GM19193 (cell line): Measurements from ENCODE around the gene SYNRG.
A peak's percentile ranks its signal among the peaks of the same experiment; 100 is the strongest.

ENCODE experiments used
- POLR2A ChIP-seq: IDR thresholded peaks from 4 replicates; pipeline ENCODE4 v1.6.1; 2011; ENCODE audit not compliant: insufficient read depth, insufficient read length; ENCODE audit errors: extremely low read depth

Gene SYNRG, protein sequence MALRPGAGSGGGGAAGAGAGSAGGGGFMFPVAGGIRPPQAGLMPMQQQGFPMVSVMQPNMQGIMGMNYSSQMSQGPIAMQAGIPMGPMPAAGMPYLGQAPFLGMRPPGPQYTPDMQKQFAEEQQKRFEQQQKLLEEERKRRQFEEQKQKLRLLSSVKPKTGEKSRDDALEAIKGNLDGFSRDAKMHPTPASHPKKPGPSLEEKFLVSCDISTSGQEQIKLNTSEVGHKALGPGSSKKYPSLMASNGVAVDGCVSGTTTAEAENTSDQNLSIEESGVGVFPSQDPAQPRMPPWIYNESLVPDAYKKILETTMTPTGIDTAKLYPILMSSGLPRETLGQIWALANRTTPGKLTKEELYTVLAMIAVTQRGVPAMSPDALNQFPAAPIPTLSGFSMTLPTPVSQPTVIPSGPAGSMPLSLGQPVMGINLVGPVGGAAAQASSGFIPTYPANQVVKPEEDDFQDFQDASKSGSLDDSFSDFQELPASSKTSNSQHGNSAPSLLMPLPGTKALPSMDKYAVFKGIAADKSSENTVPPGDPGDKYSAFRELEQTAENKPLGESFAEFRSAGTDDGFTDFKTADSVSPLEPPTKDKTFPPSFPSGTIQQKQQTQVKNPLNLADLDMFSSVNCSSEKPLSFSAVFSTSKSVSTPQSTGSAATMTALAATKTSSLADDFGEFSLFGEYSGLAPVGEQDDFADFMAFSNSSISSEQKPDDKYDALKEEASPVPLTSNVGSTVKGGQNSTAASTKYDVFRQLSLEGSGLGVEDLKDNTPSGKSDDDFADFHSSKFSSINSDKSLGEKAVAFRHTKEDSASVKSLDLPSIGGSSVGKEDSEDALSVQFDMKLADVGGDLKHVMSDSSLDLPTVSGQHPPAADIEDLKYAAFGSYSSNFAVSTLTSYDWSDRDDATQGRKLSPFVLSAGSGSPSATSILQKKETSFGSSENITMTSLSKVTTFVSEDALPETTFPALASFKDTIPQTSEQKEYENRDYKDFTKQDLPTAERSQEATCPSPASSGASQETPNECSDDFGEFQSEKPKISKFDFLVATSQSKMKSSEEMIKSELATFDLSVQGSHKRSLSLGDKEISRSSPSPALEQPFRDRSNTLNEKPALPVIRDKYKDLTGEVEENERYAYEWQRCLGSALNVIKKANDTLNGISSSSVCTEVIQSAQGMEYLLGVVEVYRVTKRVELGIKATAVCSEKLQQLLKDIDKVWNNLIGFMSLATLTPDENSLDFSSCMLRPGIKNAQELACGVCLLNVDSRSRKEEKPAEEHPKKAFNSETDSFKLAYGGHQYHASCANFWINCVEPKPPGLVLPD (N-terminal part only)

DNA sequence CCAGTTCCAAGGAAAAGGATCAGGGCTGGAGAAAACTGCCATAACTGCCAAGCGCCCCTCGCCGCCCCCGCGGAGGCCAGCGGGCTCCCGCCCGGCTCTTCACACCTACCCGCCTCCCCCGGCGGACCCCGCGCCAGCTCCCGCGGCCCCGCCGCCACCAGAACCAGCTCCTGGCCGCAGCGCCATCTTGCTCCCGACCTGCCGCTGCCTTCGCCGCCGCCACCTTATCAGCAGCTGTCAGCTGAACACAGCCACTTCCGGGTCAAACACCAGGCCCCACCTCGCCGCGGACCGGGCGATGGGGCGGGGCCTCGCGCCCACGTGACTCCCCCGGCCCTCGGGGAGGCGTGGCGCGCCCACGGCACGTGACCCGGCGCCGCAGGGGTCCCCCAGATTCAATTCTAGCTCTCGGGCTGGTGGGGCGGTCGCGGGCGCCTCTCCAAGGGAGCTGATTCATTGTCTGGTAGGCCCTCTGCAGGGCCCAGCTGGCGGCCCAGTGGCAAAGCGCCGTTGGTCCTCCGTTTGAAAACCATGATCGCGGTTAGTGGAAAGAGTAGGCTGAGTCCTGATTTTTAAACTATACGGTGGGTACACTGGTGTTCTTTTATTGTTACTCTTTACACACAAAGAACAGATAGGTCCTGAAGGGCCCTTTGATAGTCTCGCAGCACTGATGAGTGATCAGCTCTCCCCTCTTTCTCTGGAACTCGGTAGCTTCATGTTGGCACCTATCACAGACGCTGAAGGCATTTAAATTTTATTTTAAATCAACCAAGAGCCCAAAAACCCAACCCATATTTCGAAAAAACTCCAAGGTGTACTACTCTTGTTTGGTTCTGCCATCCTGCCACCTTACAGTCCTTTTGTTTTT lies at the start of gene SYNRG:
Gene SYNRG, minus strand, starts transcription at position 249 of the 871 bp plus-strand sequence. Its CDS starts 63 bp downstream, at position 186.
- TF ChIP-seq POLR2A, result peak; percentile 96

- no peak for TF ChIP-seq POLR2A
These were observed 48.0 kb upstream of the SYNRG start for GRCh38 chr17:37657202-37657601.

- TF ChIP-seq POLR2A, result no peak
These were observed 42.6 kb upstream of the SYNRG start for GRCh38 chr17:37651849-37652248.

DNA sequence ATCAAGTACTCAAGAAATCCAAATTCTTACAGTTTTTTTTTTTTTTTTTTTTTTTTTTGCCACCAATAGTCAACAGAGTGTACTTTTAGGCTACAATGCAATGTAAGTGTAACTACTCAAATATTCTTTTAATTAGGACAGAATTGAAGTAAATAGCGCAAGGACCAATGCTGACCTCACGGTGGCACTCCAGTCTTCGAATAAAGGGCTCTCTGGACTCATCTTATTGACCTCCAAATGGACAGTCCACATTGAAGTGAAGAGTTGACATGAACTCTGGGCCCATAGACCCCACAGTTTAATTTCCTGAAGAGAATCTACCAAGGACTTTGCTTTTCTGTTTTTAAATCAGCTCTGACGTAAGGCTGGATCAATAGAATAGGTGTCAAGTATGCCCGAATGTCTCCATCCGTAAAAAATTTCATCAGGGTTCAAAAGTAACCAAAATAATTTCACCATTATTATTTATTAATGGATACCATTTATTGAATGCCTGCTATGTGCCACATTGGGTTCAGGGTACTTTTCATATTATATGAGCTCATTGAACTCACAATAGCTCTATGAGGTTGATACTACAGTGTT lies 41.3 kb upstream of the SYNRG start:
- no peak for TF ChIP-seq POLR2A

GRCh38 chr17:37648555-37648954 lies 39.3 kb upstream of the SYNRG start:
- TF ChIP-seq POLR2A, result no peak

DNA sequence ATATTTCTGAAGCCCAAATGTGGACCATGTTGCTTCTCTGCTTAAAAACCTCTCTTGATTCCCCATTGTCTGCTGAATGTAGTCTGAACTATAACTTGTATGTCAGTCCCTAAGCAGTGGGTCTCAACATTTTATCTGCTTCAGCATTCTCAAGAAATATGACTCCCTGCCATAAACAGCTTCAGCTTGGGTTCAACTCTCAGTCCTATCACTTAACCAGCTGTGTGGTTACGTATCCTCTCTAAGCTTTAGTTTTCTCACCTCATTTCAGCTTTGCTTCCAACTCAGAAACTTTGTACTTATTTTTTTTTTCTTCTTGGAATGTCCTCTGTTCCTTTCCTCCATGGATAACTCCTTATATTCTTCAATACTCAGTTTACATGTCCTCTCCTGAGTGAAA lies 38.6 kb upstream of the SYNRG start:
- TF ChIP-seq POLR2A, result no peak

GRCh38 chr17:37643869-37644268 lies 34.7 kb upstream of the SYNRG start:
- TF ChIP-seq POLR2A, result no peak

DNA sequence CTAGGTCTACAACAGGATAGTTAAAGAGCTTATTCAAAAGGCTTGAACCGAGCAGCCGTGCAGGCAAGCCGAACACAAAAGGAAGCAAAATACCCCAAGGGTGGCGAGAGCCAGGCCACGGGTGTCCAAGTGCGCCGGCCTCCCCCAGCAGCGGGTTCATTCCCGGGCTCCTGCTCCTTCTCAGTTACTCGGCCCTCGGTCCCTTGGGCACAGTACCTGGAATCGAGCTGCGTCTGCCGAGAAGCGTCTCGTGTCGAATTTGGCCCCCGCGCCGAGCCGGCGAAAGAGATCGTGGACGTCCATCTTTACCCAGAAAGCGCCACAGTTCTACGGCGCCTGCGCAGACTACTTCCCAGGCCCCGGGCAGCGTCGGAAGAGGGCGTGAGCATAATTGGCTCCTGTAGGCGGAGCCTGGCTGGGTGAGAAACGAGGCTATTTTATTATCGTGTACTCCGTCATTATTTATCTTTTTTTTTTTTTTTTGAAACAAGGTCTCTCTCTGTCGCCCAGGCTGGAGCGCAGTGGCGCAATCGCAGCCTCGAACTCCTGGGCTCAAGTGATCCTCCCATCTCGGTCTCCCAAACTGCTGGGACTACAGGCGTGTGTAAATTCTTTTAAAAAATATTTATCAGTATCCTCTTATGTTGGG lies 34.0 kb upstream of the SYNRG start, which contains the start of gene DDX52:
Gene DDX52, minus strand, starts transcription at position 329 of the 649 bp plus-strand sequence. Its CDS starts 26 bp downstream, at position 303.
- peak; percentile 83 for TF ChIP-seq POLR2A

- no peak for TF ChIP-seq POLR2A
These were observed 33.5 kb upstream of the SYNRG start for GRCh38 chr17:37642681-37643080.

DNA sequence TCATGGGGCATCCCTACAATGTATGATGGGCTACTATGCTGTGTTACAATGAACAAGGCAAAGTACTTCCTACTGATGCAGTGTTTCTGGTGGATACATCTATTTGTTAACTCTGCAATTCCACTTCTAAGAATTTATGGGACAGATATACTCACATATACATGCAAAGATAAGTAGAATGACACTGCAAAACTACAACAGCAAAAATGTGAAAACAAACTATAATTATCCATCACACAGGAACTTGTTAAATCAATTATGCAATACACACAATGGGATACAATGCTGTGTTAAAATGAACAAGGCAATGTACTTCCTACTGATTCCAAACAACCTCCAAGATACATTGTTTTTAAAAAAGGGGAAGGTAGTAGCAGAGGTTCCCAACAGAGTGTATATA lies 30.8 kb upstream of the SYNRG start:
- no peak for TF ChIP-seq POLR2A

GRCh38 chr17:37637956-37638355 lies 28.7 kb upstream of the SYNRG start:
- no peak for TF ChIP-seq POLR2A

GRCh38 chr17:37614823-37615222 lies 5.6 kb upstream of the SYNRG start:
- TF ChIP-seq POLR2A, result no peak

- TF ChIP-seq POLR2A, result no peak
These were observed 5.2 kb upstream of the SYNRG start for GRCh38 chr17:37614391-37614790.
